Brain microvascular endothelial cell (primary cell): Measurements from ENCODE around the gene NEIL1.
"Not testable (repeated sequence)": the region's sequence is repeated elsewhere in the genome, so short reads cannot be mapped to it uniquely, and the experiment has no call there.

Experiments used
- DNase-seq: peaks from one replicate; pipeline ENCODE4 v3.0.0-alpha.2; 2020
- H3K27ac ChIP-seq: fragments of 250-450 bp; sonication (Bioruptor Pico); 2 replicates; pipeline ENCODE4 v1.5.1; 2020; ENCODE audit warnings: mild to moderate bottlenecking, moderate library complexity
- H3K27me3 ChIP-seq: fragments of 250-450 bp; sonication (Bioruptor Pico); replicated peaks from 2 replicates; pipeline ENCODE4 v1.5.1; 2020; ENCODE audit warnings: mild to moderate bottlenecking
- H3K36me3 ChIP-seq: fragments of 250-450 bp; sonication (Bioruptor Pico); replicated peaks from 2 replicates; pipeline ENCODE4 v1.5.1; 2020; ENCODE audit warnings: mild to moderate bottlenecking
- H3K4me3 ChIP-seq: 2 replicates; pipeline ENCODE4 v1.5.1; 2011; ENCODE audit warnings: low read depth, mild to moderate bottlenecking, control low read depth, low read length, moderate library complexity
- in situ Hi-C: cut with HindIII; loops from 2 replicates; pipeline ENCODE4 v1.10.0; 2017; ENCODE audit warnings: low sequenced_read_pairs, low pct_ligation_motif_present
- TF ChIP-seq, protein P1 (sequence below): IDR thresholded peaks from 2 replicates; pipeline ENCODE4 v1.5.1; 2011; ENCODE audit warnings: low read depth, mild to moderate bottlenecking, moderate library complexity, low read length, control low read depth, inconsistent platforms; ENCODE audit errors: missing control alignments

Gene NEIL1

DNA sequence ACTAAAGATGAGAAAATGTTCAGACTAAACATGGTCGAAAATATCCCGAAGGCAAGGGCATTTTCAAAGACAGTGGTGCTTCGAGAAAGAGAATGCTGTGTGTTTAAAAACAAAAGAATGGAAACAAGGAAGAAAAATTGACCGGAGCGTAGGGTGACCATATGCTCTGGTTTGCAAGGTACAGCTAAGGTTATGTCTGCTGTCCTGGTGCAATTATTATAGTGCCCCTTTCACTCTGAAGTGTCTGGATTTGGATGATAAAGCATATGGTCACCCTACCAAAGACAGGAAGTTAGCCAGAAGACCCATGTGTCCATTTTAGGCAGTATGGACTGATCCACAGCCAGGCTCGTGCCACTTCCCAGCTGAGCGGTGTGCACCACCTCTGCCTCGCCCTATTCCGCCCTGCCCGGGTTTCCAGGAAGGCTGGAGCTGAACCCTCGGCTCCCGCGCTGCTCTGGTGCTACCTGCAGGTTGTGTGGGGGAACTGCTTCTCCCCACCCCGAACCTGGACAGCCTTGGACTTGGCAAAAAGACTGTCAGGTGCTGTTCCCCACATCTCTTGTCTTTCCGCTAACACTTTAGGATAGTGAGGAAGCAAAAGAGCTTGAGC is 39.0 kb upstream of the NEIL1 start:
- TF ChIP-seq, protein P1, sequence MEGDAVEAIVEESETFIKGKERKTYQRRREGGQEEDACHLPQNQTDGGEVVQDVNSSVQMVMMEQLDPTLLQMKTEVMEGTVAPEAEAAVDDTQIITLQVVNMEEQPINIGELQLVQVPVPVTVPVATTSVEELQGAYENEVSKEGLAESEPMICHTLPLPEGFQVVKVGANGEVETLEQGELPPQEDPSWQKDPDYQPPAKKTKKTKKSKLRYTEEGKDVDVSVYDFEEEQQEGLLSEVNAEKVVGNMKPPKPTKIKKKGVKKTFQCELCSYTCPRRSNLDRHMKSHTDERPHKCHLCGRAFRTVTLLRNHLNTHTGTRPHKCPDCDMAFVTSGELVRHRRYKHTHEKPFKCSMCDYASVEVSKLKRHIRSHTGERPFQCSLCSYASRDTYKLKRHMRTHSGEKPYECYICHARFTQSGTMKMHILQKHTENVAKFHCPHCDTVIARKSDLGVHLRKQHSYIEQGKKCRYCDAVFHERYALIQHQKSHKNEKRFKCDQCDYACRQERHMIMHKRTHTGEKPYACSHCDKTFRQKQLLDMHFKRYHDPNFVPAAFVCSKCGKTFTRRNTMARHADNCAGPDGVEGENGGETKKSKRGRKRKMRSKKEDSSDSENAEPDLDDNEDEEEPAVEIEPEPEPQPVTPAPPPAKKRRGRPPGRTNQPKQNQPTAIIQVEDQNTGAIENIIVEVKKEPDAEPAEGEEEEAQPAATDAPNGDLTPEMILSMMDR: peak; percentile 81
- peaks cover 10% of the 10 kb centered on the region for H3K27me3 ChIP-seq

DNA sequence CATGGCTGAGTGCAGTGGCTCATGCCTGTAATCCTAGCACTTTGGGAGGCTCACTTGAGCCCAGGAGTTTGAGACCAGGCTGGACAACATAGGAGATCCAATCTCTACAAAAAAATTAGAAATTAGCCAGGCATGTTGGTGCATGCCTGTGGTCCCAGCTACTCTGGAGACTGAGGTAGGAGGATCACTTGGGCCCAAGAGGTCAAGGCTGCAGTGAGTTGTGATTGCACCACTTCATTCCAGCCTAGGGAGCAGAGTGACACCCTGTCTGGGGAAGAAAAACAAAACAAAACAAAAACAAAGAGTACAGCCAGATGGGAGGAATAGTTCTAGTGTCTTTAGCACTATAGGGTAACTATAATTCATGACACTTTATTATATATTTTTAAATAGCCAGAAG is 37.1 kb upstream of the NEIL1 start:
- TF ChIP-seq, protein P1: no peak
- Histone ChIP-seq H3K27ac (no peak overlapping the region), H3K27me3 (peaks cover 10% of the 10 kb centered on the region), H3K4me3 (no peak overlapping the region), H3K36me3 (no peaks in the 10 kb centered on the region)
- in situ Hi-C loops: no loop called here
- peak; percentile 23 for DNase-seq

More for the DNA sequence above, 39.0 kb upstream of the NEIL1 start:
- Histone ChIP-seq H3K36me3 (no peaks in the 10 kb centered on the region), H3K4me3 (no peak overlapping the region), H3K27ac (no peak overlapping the region)
- DNase-seq: peak; percentile 18
- in situ Hi-C loops: no loop called here

DNA sequence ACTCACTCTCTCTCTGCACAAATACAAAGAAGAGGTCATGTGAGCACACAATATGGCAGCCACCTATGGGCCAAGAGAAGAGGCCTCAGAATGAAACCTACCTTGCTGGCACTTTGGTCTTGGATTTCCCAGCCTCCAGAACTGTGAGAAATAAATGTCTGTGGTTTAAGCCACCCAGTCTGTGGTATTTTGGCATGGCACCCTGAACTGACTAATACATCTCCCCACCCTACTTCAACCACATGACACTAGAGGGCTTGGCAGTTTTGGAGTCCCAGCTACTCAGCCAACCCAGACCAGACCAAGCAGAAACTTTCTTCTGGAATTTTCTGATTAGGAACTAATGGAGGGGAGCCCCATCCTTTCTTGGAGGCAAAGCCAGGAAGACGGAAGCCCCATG is 34.3 kb upstream of the NEIL1 start:
- peak; percentile 16 for DNase-seq
- H3K36me3 ChIP-seq, in situ Hi-C loops, H3K27ac ChIP-seq, H3K27me3 ChIP-seq, H3K4me3 ChIP-seq: not testable (repeated sequence)

DNA sequence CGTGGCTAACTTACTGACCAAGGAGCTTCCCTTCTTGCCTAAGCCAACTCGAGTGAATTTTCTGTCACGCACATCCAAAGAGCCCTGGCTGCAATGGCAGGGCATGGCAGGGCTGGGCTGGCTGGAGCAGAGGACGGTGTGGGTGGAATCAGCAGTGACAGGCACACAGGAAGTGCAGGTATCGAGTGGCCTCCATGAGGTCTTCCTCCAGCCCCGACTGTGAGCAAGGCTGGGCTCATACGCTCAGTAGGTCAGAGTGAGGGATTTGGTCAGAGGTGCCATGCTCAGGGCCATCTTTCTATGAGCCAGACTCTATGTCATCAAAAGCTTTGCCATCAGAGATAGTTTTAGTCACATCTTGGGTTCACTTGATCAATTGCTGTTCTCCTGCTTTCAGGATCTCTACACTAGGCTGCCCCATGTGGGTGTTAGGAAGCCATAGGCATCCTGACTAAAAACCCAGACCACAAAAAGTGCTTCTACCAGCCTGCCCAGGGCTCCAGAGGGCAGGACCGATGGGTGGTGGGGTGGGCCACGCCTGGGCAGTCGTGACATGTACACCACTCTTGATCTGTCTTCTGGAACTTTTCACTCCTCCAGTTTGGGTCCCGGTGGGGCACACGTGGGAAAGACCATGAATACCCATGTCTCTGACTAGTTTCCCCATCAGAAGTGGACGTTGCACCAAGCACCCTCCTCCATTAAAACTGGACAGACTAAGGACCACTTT is 33.6 kb upstream of the NEIL1 start:
- Histone ChIP-seq H3K27ac (no peak overlapping the region), H3K4me3 (no peak overlapping the region), H3K36me3 (no peaks in the 10 kb centered on the region), H3K27me3 (no peaks in the 10 kb centered on the region)
- TF ChIP-seq, protein P1: no peak
- no peak for DNase-seq
- in situ Hi-C loops: no loop called here

DNA sequence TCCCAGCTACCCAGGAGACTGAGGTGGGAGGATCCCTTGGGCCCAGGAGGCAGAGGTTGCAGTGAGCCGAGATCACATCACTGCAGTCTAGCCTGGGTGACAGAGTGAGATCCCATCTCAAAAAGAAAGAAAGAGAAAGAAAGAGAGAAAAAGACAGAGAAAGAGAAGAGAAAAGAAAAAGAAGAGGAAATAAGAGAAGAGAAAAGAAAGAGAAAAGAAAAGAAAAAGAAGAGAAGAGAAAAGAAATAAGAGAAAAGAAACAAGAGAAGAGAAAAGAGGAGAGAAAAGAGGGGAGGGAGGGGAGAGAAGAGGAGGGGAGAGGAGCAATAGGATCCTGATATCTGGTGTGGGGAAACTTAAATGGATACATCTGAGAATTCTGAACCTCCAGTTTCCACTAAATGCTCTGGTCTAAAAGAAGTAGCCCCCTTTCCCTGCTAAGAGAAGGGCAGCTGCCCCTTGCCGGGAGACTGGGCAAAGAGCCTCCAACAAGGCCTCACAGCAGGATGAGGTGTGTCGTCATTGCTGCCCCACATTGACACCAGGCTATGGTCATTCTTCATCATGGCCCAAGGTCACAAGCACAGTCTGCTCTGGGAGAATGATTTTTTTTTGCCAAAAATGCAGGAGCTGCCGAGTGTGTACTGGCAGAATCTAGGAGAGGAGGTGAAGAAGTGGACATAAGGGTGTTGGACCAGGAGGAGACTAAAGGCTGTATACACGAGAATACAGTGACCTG is 32.1 kb upstream of the NEIL1 start:
- H3K27ac ChIP-seq: no peak overlapping the region
- TF ChIP-seq, protein P1: no peak
- no peaks in the 10 kb centered on the region for H3K27me3 ChIP-seq
- no peak overlapping the region for H3K4me3 ChIP-seq
- in situ Hi-C loops: no loop called here
- no peaks in the 10 kb centered on the region for H3K36me3 ChIP-seq
- no peak for DNase-seq

DNA sequence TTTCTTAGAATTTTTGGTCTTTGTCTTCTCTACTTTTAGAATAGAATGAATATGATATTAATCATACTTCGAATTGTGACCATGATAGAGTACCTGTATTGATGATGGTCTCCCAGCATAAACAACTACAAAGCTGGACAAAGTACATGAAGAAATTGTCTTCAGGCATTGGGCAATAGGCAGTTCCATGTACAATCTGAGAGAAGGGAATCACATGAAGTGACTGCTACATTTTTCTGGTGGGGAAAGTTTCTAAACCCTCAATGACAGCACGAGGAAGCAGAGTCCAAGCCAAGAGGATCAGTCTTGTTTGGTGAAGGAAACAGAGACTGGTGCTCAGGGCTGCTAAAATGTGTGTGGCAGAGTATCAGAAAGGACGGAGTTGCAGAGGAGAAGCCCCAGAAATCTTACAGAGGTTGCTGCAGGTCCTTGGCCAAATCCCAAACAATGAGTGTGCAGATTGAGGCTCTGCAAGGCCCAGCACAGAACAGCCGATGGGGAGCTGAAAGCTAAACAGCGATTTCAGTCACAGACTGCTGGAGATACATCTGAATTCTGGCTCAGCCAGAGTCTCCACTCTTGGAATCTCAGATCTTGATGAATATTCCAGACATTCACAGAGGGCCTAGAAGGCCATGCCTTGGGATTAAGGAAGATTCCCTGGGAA is 27.5 kb upstream of the NEIL1 start:
- H3K27me3 ChIP-seq, H3K27ac ChIP-seq, DNase-seq, H3K4me3 ChIP-seq, in situ Hi-C loops, H3K36me3 ChIP-seq: not testable (repeated sequence)
